K562 (cell line): Measurements from ENCODE around the gene MMEL1. TPM values are rescaled to one million over a fixed set of nuclear protein-coding genes. Genes with fewer than 3 reads are reported as not detected.

ENCODE experiments used
- ATAC-seq: fragments of 200-7000 bp; cut with Tn5 transposase; 3 replicates; pipeline ENCODE4 v1.9.1; 2020; ENCODE audit warnings: moderate library complexity
- BruUV-seq: library from RNA; stranded (reverse); fragments of 400-500 nt; replicated peaks from 2 replicates; lab custom pipeline; 2021; lab: Mats Ljungman, UMichigan
- CTCF ChIA-PET: fragments of 300-600 bp; formaldehyde crosslinking; extraction: SDS; loops from one replicate; lab custom pipeline; 2021; ENCODE audit warnings: low intra/inter-chr PET ratio; lab: Yijun Ruan, JAX
- POLR2A ChIA-PET: fragments of 300-600, 350-650 bp; sonication (Branson Sonifier 250); formaldehyde crosslinking; extraction: SDS; loops from one replicate; lab custom pipeline; 2021; ENCODE audit warnings: antibody characterized with exemption, inconsistent platforms; lab: Yijun Ruan, JAX
- DNase-seq, 4 experiments: peaks; one replicate each; pipeline versions ENCODE4 v3.0.0 to v3.0.0-alpha.2; 2011 to 2018; ENCODE audit warnings: low spot score in 3 of 4, mixed read lengths in 3 of 4; ENCODE audit errors: extremely low read depth in 1 of 4
- FAIRE-seq: peaks from 2 replicates; lab custom pipeline; 2011; peaks lifted over from hg19 to GRCh38; lab: Jason Lieb, UNC
- H2AFZ ChIP-seq: 2 replicates; pipeline ENCODE4 v1.6.0; 2011; ENCODE audit warnings: low read depth, low read length, control low read depth, inconsistent platforms
- H3K27ac ChIP-seq: fragments of 200-600 bp; 3 replicates; pipeline ENCODE4 v1.8.0; 2011; ENCODE audit warnings: low read depth, mild to moderate bottlenecking, control low read depth, inconsistent platforms, low read length, moderate library complexity, mixed read lengths; ENCODE audit errors: extremely low read depth
- H3K27me3 ChIP-seq, 2 experiments: fragments of 300-600 bp in 1 of 2; 2 replicates in 1 of 2; 3 replicates in 1 of 2; pipeline versions ENCODE4 v1.6.0 to v1.8.0; 2011; ENCODE audit warnings: inconsistent platforms in 2 of 2, low read length in 2 of 2, mild to moderate bottlenecking in 1 of 2, mixed read lengths in 1 of 2, moderate library complexity in 1 of 2; ENCODE audit not compliant: control insufficient read depth in 2 of 2, insufficient read depth in 2 of 2
- H3K36me3 ChIP-seq: fragments of 300-600 bp; 3 replicates; pipeline ENCODE4 v1.8.0; 2011; ENCODE audit warnings: mild to moderate bottlenecking, low read length, inconsistent platforms; ENCODE audit not compliant: control insufficient read depth, insufficient read depth
- H3K4me1 ChIP-seq, 2 experiments: fragments of 200-600 bp in 1 of 2; replicated peaks in 1 of 2; 2 replicates in 1 of 2; 3 replicates in 1 of 2; pipeline versions ENCODE4 v1.5.1 to v1.8.0; 2011; ENCODE audit warnings: inconsistent platforms in 2 of 2, low read length in 2 of 2, mild to moderate bottlenecking in 1 of 2, mixed read lengths in 1 of 2, moderate library complexity in 1 of 2; ENCODE audit not compliant: control insufficient read depth in 2 of 2, insufficient read depth in 2 of 2
- H3K4me2 ChIP-seq: 2 replicates; pipeline ENCODE4 v1.6.1; 2011; ENCODE audit warnings: low read length, control low read depth, inconsistent platforms, mixed read lengths; ENCODE audit not compliant: insufficient read depth
- H3K4me3 ChIP-seq: fragments of 200-600 bp; sonication (generic), shearing (Covaris generic); 2 replicates; pipeline ENCODE4 v1.5.1; 2016; ENCODE audit warnings: control low read depth, inconsistent platforms
- H3K79me2 ChIP-seq: fragments of 200-600 bp; 3 replicates; pipeline ENCODE4 v1.8.0; 2011; ENCODE audit warnings: low read length, inconsistent platforms; ENCODE audit not compliant: control insufficient read depth, insufficient read depth
- H3K9ac ChIP-seq, 2 experiments: 2 replicates each; pipeline versions ENCODE4 v1.6.0 to v1.6.1; 2011; ENCODE audit warnings: low read depth in 2 of 2, low read length in 2 of 2, control low read depth in 1 of 2, inconsistent platforms in 1 of 2, mild to moderate bottlenecking in 1 of 2, mixed read lengths in 1 of 2; ENCODE audit not compliant: insufficient read depth in 1 of 2
- H3K9me1 ChIP-seq: one replicate; pipeline ENCODE4 v1.6.0; 2011; ENCODE audit warnings: inconsistent platforms, mild to moderate bottlenecking, low read length, moderate library complexity; ENCODE audit not compliant: control insufficient read depth, insufficient read depth
- H3K9me3 ChIP-seq: replicated peaks from 2 replicates; pipeline ENCODE4 v1.5.1; 2011; ENCODE audit warnings: low read depth, low read length, inconsistent platforms; ENCODE audit not compliant: control insufficient read depth, insufficient read depth
- H4K20me1 ChIP-seq: replicated peaks from 2 replicates; pipeline ENCODE4 v1.6.1; 2011; ENCODE audit warnings: low read length, inconsistent platforms, mixed read lengths; ENCODE audit not compliant: control insufficient read depth, insufficient read depth
- BMI1 ChIP-seq: fragments of 150-350 bp; IDR thresholded peaks from 2 replicates; pipeline ENCODE4 v1.6.1; 2014; ENCODE audit warnings: low read length
- CBFA2T2 ChIP-seq: fragments of 450-650 bp; conservative IDR thresholded peaks from 2 replicates; pipeline ENCODE4 v1.6.1; 2017; ENCODE audit warnings: mild to moderate bottlenecking
- EP300 ChIP-seq: IDR thresholded peaks from 2 replicates; pipeline ENCODE4 v1.6.1; 2012; ENCODE audit warnings: low read length, improper control_type of control experiment
- EZH2 ChIP-seq: IDR thresholded peaks from 2 replicates; pipeline ENCODE4 v1.6.1; 2012; ENCODE audit warnings: low read depth, mild to moderate bottlenecking, inconsistent platforms, low read length, borderline replicate concordance
- FIP1L1 ChIP-seq: fragments of 200-400 bp; formaldehyde crosslinking; IDR thresholded peaks from 2 replicates; pipeline ENCODE4 v1.6.1; 2018; ENCODE audit warnings: mild to moderate bottlenecking, low read depth, low read length; ENCODE audit not compliant: poor library complexity, severe bottlenecking
- NONO ChIP-seq, 2 experiments: fragments of 200-400 bp in 1 of 2; fragments of 450-650 bp in 1 of 2; formaldehyde crosslinking in 1 of 2; IDR thresholded peaks; 2 replicates each; pipeline ENCODE4 v1.6.1; 2017; ENCODE audit warnings: low read depth in 2 of 2, mild to moderate bottlenecking in 2 of 2, moderate library complexity in 2 of 2, low read length in 1 of 2
- SIN3A ChIP-seq, 2 experiments: fragments of 150-350 bp in 1 of 2; IDR thresholded peaks; 2 replicates each; pipeline ENCODE4 v1.6.1; 2011 to 2016; ENCODE audit warnings: borderline replicate concordance in 2 of 2, low read depth in 2 of 2, low read length in 2 of 2, mild to moderate bottlenecking in 2 of 2, moderate library complexity in 2 of 2; ENCODE audit not compliant: control insufficient read depth in 1 of 2
- STAT6 ChIP-seq: sonication (generic); formaldehyde crosslinking; IDR thresholded peaks from 2 replicates; pipeline ENCODE4 v1.8.1; 2023; ENCODE audit warnings: mild to moderate bottlenecking, missing genetic modification reagents
- U2AF2 ChIP-seq: fragments of 200-400 bp; formaldehyde crosslinking; optimal IDR thresholded peaks from 2 replicates; pipeline ENCODE3; 2017; ENCODE audit warnings: low read depth, mild to moderate bottlenecking, low read length
- ZNF277 ChIP-seq: fragments of 250-450 bp; sonication (Bioruptor Pico); IDR thresholded peaks from 2 replicates; pipeline ENCODE4 v1.8.0; 2022; ENCODE audit warnings: inconsistent platforms, mild to moderate bottlenecking, moderate library complexity, borderline replicate concordance
- WGBS: fragments of 100-300 bp; shearing (Covaris generic); methylation state at CpG from one replicate; pipeline ENCODE4 v1.1.6; 2016; ENCODE audit warnings: low coverage, mixed read lengths; ENCODE audit not compliant: insufficient coverage; ENCODE audit errors: missing lambda C conversion rate; 5-methylcytosine and 5-hydroxymethylcytosine counted together
- in situ Hi-C: fragments of 300-500 bp; cut with MboI; formaldehyde crosslinking; loops from 4 replicates; pipeline ENCODE4 v1.15.0; 2018; ENCODE audit warnings: inconsistent platforms, mixed read lengths
- intact Hi-C: fragments of 100-400 bp; cut with micrococcal nuclease; formaldehyde crosslinking; loops from 2 replicates; pipeline ENCODE4 v1.14.2; 2022
- polyA plus RNA-seq, 8 experiments: library from polyadenylated mRNA; depleted of rRNA in 4 of 8; stranded (reverse) in 5 of 8; unstranded in 3 of 8; fragments of >200 nt; fragmentation: Nextera tagmentation in 2 of 8; fragmentation: Illumina TruSeq in 1 of 8; extraction: Ambion mirVana in 2 of 8; extraction: Trizol in 1 of 8; gene quantifications; 2 replicates each; pipeline versions ENCODE4 v1.2.1 to v1.2.3, GENCODE V29; 2011 to 2014; ENCODE audit warnings: inconsistent platforms in 1 of 8, missing spikeins in 1 of 8
- total RNA-seq, 7 experiments: library from RNA; depleted of rRNA in 6 of 7; stranded (reverse); fragments of >200 nt in 6 of 7; fragmentation: Illumina TruSeq in 2 of 7; extraction: Trizol in 2 of 7; gene quantifications; 2 replicates each; pipeline versions ENCODE4 v1.2.1 to v1.2.3, GENCODE V29; 2011 to 2021; ENCODE audit warnings: low replicate concordance in 1 of 7
- TF ChIP-seq, protein P1 (sequence below): fragments of 200-800 bp; sonication (Bioruptor generic); IDR thresholded peaks from 2 replicates; pipeline ENCODE4 v1.6.1; 2017; ENCODE audit warnings: missing genetic modification characterization, missing compliant biosample characterization
- TF ChIP-seq, protein P2 (sequence below): fragments of 450-650 bp; IDR thresholded peaks from 2 replicates; pipeline ENCODE4 v1.6.1; 2016

The MMEL1 gene
- total and polyA plus RNA-seq, 9 of the 15 experiments (the other 6 are each of a cell fraction or from before 2014, with no cell fraction given), result not detected

DNA sequence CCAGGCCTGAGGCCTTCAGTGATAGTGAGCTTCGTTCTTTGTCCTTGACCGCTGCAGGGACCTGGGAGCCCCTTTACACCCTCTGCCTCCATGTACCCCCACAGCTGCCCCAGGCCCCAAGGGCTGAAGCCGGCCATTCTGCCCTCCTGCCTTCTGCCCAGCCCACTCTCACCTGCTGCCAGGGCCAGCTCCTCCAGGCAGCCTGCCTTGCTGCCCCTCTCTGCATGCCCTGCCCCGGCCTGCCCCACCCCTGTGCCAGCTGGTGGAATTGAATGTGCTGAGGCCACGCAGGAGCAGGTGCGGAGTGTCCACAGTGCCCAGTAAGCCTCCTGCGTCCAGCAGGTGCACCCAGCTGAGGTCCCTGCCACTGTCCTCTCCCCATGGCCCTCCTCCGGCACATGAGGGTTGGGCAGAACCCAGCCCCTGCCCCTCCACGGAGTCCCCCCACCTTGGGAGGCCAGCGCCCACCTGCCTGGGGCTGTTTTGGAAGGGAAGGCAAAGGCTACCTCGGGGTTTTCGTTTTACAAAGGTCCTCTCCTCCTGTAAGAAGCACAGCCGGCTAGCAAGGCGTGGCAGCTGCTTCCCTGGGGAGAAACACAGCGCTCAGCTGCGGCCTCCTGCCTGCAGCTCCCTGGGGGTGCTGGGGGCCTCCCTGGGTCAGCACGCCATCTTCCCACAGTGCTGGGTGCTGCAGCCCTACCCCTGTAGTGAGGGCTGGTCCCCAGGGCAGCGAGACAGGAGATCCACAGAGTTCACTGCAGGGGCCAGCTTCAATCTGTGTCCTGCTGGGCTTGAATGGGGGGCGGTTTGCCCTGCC is 21.0 kb downstream of the MMEL1 start (continued):
- TF ChIP-seq SIN3A (IDR thresholded peaks at IDR 0.05; ENCODE audit: borderline replicate concordance in 2 of 2, control insufficient read depth in 1 of 2, low read depth in 2 of 2, low read length in 2 of 2) (no peak), CBFA2T2 (no peak), EZH2 (no peak), NONO (IDR thresholded peaks at IDR 0.05; ENCODE audit: low read depth in 2 of 2, low read length in 1 of 2) (no peak), EP300 (no peak)

GRCh38 chr1:2611031-2611501 is 21.8 kb downstream of the MMEL1 start:
- WGBS, result 2% methylated on average over 22 of the region's 24 CpGs
- H3K4me1 ChIP-seq, result peaks cover 0 to 46% of the 10 kb centered on the region in 2 experiments; a peak in 2 of 5 replicates
- DNase-seq (peak; percentile 75 to 97 (median 96)), FAIRE-seq (peak; percentile 73), ATAC-seq (peak; percentile 97)
- H3K4me3 ChIP-seq, result peak overlapping the region; percentile 11
- H2AFZ ChIP-seq, result peak overlapping the region; percentile 67; the same call in 1 of the 2 replicates
- CTCF ChIA-PET, result no interaction called here
- no peaks in the 10 kb centered on the region for H3K36me3 ChIP-seq
- intact Hi-C loops, result no loop called here
- in situ Hi-C loops, result no loop called here
- H3K27ac ChIP-seq, result no peak overlapping the region
- POLR2A ChIA-PET, result interaction anchor here (1.9 kb wide), 1 partner anchor 25 kb away, joined by 9 read pairs; the partner anchor contains the start of gene PRXL2B
- peak overlapping the region in 1 of 2 experiments; percentile 78; a peak in 1 of 4 replicates for H3K9ac ChIP-seq
- BruUV-seq, result no TSS peak
- peaks cover 3 to 32% of the 10 kb centered on the region in 2 experiments; a peak in 4 of 5 replicates for H3K27me3 ChIP-seq
- H3K79me2 ChIP-seq, result no peaks in the 10 kb centered on the region
- H3K9me3 ChIP-seq, result no peaks in the 10 kb centered on the region; the same call in 1 of the 2 replicates
- H4K20me1 ChIP-seq, result no peaks in the 10 kb centered on the region; the same call in 1 of the 2 replicates
- peak overlapping the region; percentile 42 for H3K4me2 ChIP-seq
- no peaks in the 10 kb centered on the region for H3K9me1 ChIP-seq
- TF ChIP-seq U2AF2 (no peak), STAT6 (no peak), ZNF277 (CRISPR knock-in tag) (no peak), FIP1L1 (no peak), BMI1 (no peak)
- TF ChIP-seq, protein P1, sequence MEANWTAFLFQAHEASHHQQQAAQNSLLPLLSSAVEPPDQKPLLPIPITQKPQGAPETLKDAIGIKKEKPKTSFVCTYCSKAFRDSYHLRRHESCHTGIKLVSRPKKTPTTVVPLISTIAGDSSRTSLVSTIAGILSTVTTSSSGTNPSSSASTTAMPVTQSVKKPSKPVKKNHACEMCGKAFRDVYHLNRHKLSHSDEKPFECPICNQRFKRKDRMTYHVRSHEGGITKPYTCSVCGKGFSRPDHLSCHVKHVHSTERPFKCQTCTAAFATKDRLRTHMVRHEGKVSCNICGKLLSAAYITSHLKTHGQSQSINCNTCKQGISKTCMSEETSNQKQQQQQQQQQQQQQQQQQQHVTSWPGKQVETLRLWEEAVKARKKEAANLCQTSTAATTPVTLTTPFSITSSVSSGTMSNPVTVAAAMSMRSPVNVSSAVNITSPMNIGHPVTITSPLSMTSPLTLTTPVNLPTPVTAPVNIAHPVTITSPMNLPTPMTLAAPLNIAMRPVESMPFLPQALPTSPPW, result peak; percentile 44; the same call in 1 of the 2 replicates
- TF ChIP-seq, protein P2, sequence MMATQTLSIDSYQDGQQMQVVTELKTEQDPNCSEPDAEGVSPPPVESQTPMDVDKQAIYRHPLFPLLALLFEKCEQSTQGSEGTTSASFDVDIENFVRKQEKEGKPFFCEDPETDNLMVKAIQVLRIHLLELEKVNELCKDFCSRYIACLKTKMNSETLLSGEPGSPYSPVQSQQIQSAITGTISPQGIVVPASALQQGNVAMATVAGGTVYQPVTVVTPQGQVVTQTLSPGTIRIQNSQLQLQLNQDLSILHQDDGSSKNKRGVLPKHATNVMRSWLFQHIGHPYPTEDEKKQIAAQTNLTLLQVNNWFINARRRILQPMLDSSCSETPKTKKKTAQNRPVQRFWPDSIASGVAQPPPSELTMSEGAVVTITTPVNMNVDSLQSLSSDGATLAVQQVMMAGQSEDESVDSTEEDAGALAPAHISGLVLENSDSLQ, result peak; percentile 24; the same call in 1 of the 2 replicates
